HepG2 (cell line): ENCODE results near the gene CD7. TPM values are rescaled to one million over a fixed set of nuclear protein-coding genes. Genes with fewer than 3 reads are reported as not detected.

Source experiments
- CC2D1A ChIP-seq: sonication (generic); formaldehyde crosslinking; IDR thresholded peaks from 2 replicates; pipeline ENCODE4 v1.8.1; 2023; ENCODE audit warnings: mild to moderate bottlenecking, missing genetic modification reagents
- ERF ChIP-seq: IDR thresholded peaks from 2 replicates; pipeline ENCODE4 v1.6.1; 2018; ENCODE audit warnings: missing biosample characterization, missing genetic modification reagents
- FOSL1 ChIP-seq: sonication (generic); formaldehyde crosslinking; IDR thresholded peaks from 2 replicates; pipeline ENCODE4 v1.9.0; 2021; ENCODE audit warnings: missing genetic modification reagents, borderline replicate concordance
- JDP2 ChIP-seq: sonication (generic); formaldehyde crosslinking; IDR thresholded peaks from 2 replicates; pipeline ENCODE4 v1.8.1; 2022; ENCODE audit warnings: missing genetic modification reagents, borderline replicate concordance
- KDM5A ChIP-seq: fragments of 200-600 bp; sonication (generic); IDR thresholded peaks from 2 replicates; pipeline ENCODE4 v1.7.0; 2018; ENCODE audit warnings: antibody characterized with exemption, mild to moderate bottlenecking, low read length, borderline replicate concordance
- MAF1 ChIP-seq: sonication (generic); formaldehyde crosslinking; IDR thresholded peaks from 2 replicates; pipeline ENCODE4 v1.5.0; 2020; ENCODE audit warnings: missing genetic modification reagents, borderline replicate concordance
- NCOA2 ChIP-seq: sonication (generic); formaldehyde crosslinking; IDR thresholded peaks from 2 replicates; pipeline ENCODE4 v1.8.0; 2022; ENCODE audit warnings: inconsistent platforms
- NFATC3 ChIP-seq: sonication (generic); formaldehyde crosslinking; IDR thresholded peaks from 2 replicates; pipeline ENCODE4 v1.5.1; 2020; ENCODE audit warnings: mild to moderate bottlenecking, missing genetic modification reagents
- NFIB ChIP-seq: sonication (generic); formaldehyde crosslinking; IDR thresholded peaks from 2 replicates; pipeline ENCODE4 v1.9.0; 2021; ENCODE audit warnings: missing genetic modification reagents, mild to moderate bottlenecking, borderline replicate concordance
- ONECUT2 ChIP-seq: sonication (generic); formaldehyde crosslinking; IDR thresholded peaks from 2 replicates; pipeline ENCODE4 v1.4.0; 2020; ENCODE audit warnings: missing genetic modification reagents
- POLR2AphosphoS5 ChIP-seq: IDR thresholded peaks from 2 replicates; pipeline ENCODE4 v1.6.1; 2012; ENCODE audit warnings: low read depth, low read length
- STAG1 ChIP-seq: sonication (generic); formaldehyde crosslinking; IDR thresholded peaks from 2 replicates; pipeline ENCODE4 v1.4.0; 2020; ENCODE audit warnings: missing genetic modification reagents
- ZBTB34 ChIP-seq: sonication (generic); formaldehyde crosslinking; IDR thresholded peaks from 2 replicates; pipeline ENCODE4 v1.8.0; 2022; ENCODE audit warnings: mild to moderate bottlenecking, missing genetic modification reagents
- ZBTB7A ChIP-seq: sonication (generic); formaldehyde crosslinking; IDR thresholded peaks from 2 replicates; pipeline ENCODE4 v1.8.0; 2022; ENCODE audit warnings: mild to moderate bottlenecking, missing genetic modification reagents
- ZMAT3 ChIP-seq: sonication (generic); formaldehyde crosslinking; conservative IDR thresholded peaks from 2 replicates; pipeline ENCODE4 v1.7.0; 2021; ENCODE audit warnings: missing genetic modification reagents
- ZMYM4 ChIP-seq: sonication (generic); formaldehyde crosslinking; IDR thresholded peaks from 2 replicates; pipeline ENCODE4 v1.8.1; 2023; ENCODE audit warnings: mild to moderate bottlenecking, missing genetic modification reagents
- ZNF431 ChIP-seq: sonication (generic); formaldehyde crosslinking; IDR thresholded peaks from 2 replicates; pipeline ENCODE4 v1.9.0; 2022; ENCODE audit warnings: missing genetic modification reagents, low read depth, mild to moderate bottlenecking, borderline replicate concordance
- ZNF616 ChIP-seq: sonication (generic); formaldehyde crosslinking; IDR thresholded peaks from 2 replicates; pipeline ENCODE4 v1.5.0; 2020; ENCODE audit warnings: low read depth, mild to moderate bottlenecking, missing genetic modification reagents
- ZNF773 ChIP-seq: sonication (generic); formaldehyde crosslinking; IDR thresholded peaks from 2 replicates; pipeline ENCODE4 v1.4.0; 2020; ENCODE audit warnings: missing genetic modification reagents, borderline replicate concordance
- polyA plus RNA-seq, 8 experiments: library from polyadenylated mRNA; depleted of rRNA in 3 of 8; stranded (reverse) in 7 of 8; unstranded in 1 of 8; fragments of >200 nt; fragmentation: Illumina TruSeq in 4 of 8; extraction: Trizol in 4 of 8; gene quantifications; 2 replicates each; pipeline versions ENCODE4 v1.2.1 to v1.2.3, GENCODE V29; 2011 to 2016; ENCODE audit warnings: low read depth in 4 of 8, missing spikeins in 1 of 8, mixed read lengths in 1 of 8; ENCODE audit not compliant: insufficient read depth in 1 of 8
- total RNA-seq, 5 experiments: library from RNA; depleted of rRNA; stranded (reverse); fragments of >200 nt; fragmentation: Illumina TruSeq; extraction: Trizol; gene quantifications; 2 replicates each; pipeline ENCODE4 v1.2.3, GENCODE V29; 2016; ENCODE audit warnings: low read depth in 1 of 5
- TF ChIP-seq, protein P1 (sequence below): sonication (generic); formaldehyde crosslinking; IDR thresholded peaks from 2 replicates; pipeline ENCODE4 v1.5.0; 2020; ENCODE audit warnings: mild to moderate bottlenecking, missing genetic modification reagents
- TF ChIP-seq, protein P2 (sequence below): sonication (generic); formaldehyde crosslinking; IDR thresholded peaks from 2 replicates; pipeline ENCODE4 v1.4.0; 2020; ENCODE audit warnings: missing genetic modification reagents
- TF ChIP-seq, protein P3 (sequence below): sonication (generic); formaldehyde crosslinking; conservative IDR thresholded peaks from 2 replicates; pipeline ENCODE4 v1.4.0; 2020; ENCODE audit warnings: missing genetic modification reagents

CD7 gene
- total and polyA plus RNA-seq, 2 of the 13 experiments (the other 11 are each of a cell fraction or from before 2014, with no cell fraction given), result 67.6 to 76.4 TPM

GRCh38 chr17:82328141-82328993, 11.0 kb upstream of the CD7 start (continued):
- TF ChIP-seq CC2D1A, result no peak
- TF ChIP-seq, protein P1, sequence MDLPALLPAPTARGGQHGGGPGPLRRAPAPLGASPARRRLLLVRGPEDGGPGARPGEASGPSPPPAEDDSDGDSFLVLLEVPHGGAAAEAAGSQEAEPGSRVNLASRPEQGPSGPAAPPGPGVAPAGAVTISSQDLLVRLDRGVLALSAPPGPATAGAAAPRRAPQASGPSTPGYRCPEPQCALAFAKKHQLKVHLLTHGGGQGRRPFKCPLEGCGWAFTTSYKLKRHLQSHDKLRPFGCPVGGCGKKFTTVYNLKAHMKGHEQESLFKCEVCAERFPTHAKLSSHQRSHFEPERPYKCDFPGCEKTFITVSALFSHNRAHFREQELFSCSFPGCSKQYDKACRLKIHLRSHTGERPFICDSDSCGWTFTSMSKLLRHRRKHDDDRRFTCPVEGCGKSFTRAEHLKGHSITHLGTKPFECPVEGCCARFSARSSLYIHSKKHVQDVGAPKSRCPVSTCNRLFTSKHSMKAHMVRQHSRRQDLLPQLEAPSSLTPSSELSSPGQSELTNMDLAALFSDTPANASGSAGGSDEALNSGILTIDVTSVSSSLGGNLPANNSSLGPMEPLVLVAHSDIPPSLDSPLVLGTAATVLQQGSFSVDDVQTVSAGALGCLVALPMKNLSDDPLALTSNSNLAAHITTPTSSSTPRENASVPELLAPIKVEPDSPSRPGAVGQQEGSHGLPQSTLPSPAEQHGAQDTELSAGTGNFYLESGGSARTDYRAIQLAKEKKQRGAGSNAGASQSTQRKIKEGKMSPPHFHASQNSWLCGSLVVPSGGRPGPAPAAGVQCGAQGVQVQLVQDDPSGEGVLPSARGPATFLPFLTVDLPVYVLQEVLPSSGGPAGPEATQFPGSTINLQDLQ (CRISPR knock-in tag), result no peak; the same call in 1 of the 2 replicates
- TF ChIP-seq POLR2AphosphoS5, result peak; percentile 73
- 0 out of 2 replicates have a peak, but pooled peaks have one; percentile 81 for TF ChIP-seq MAF1 (CRISPR knock-in tag)
- peak; percentile 98 for TF ChIP-seq ZMAT3 (CRISPR knock-in tag)
- TF ChIP-seq ONECUT2 (CRISPR knock-in tag), result peak; percentile 30; the same call in 1 of the 2 replicates
- no peak for TF ChIP-seq FOSL1 (CRISPR knock-in tag)
- TF ChIP-seq ZBTB34, result peak; percentile 98
- TF ChIP-seq NFATC3 (CRISPR knock-in tag), result no peak
- TF ChIP-seq ZNF616 (CRISPR knock-in tag), result no peak
- TF ChIP-seq ERF, result peak; percentile 98
- peak; percentile 56; the same call in 1 of the 2 replicates for TF ChIP-seq ZNF431 (CRISPR knock-in tag)
- TF ChIP-seq, protein P2, sequence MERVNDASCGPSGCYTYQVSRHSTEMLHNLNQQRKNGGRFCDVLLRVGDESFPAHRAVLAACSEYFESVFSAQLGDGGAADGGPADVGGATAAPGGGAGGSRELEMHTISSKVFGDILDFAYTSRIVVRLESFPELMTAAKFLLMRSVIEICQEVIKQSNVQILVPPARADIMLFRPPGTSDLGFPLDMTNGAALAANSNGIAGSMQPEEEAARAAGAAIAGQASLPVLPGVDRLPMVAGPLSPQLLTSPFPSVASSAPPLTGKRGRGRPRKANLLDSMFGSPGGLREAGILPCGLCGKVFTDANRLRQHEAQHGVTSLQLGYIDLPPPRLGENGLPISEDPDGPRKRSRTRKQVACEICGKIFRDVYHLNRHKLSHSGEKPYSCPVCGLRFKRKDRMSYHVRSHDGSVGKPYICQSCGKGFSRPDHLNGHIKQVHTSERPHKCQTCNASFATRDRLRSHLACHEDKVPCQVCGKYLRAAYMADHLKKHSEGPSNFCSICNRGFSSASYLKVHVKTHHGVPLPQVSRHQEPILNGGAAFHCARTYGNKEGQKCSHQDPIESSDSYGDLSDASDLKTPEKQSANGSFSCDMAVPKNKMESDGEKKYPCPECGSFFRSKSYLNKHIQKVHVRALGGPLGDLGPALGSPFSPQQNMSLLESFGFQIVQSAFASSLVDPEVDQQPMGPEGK (CRISPR knock-in tag), result peak; percentile 84
- TF ChIP-seq NFIB (CRISPR knock-in tag), result no peak
- no peak for TF ChIP-seq ZNF773 (CRISPR knock-in tag)
- no peak; the same call in 1 of the 2 replicates for TF ChIP-seq JDP2 (CRISPR knock-in tag)
- TF ChIP-seq STAG1 (CRISPR knock-in tag), result peak; percentile 29
- no peak for TF ChIP-seq KDM5A
- TF ChIP-seq NCOA2 (CRISPR knock-in tag), result peak; percentile 89
- TF ChIP-seq, protein P3, sequence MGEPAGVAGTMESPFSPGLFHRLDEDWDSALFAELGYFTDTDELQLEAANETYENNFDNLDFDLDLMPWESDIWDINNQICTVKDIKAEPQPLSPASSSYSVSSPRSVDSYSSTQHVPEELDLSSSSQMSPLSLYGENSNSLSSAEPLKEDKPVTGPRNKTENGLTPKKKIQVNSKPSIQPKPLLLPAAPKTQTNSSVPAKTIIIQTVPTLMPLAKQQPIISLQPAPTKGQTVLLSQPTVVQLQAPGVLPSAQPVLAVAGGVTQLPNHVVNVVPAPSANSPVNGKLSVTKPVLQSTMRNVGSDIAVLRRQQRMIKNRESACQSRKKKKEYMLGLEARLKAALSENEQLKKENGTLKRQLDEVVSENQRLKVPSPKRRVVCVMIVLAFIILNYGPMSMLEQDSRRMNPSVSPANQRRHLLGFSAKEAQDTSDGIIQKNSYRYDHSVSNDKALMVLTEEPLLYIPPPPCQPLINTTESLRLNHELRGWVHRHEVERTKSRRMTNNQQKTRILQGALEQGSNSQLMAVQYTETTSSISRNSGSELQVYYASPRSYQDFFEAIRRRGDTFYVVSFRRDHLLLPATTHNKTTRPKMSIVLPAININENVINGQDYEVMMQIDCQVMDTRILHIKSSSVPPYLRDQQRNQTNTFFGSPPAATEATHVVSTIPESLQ (CRISPR knock-in tag), result no peak; the same call in 1 of the 2 replicates
- TF ChIP-seq ZBTB7A (CRISPR knock-in tag), result peak; percentile 94
- TF ChIP-seq ZMYM4 (CRISPR knock-in tag), result peak; percentile 89
